H7 (cell line): ENCODE results near the gene PRRC2B. TPM values are rescaled to one million over a fixed set of nuclear protein-coding genes. Genes with fewer than 3 reads are reported as not detected.
"Not testable (repeated sequence)": the region's sequence is repeated elsewhere in the genome, so short reads cannot be mapped to it uniquely, and the experiment has no call there.

Experiments
- DNase-seq: peaks from one replicate; pipeline ENCODE4 v3.0.0; 2012
- H3K27me3 ChIP-seq: 2 replicates; pipeline ENCODE4 v1.6.0; 2011; ENCODE audit warnings: mild to moderate bottlenecking, low read length; ENCODE audit not compliant: control insufficient read depth, insufficient read depth
- H3K36me3 ChIP-seq: replicated peaks from 2 replicates; pipeline ENCODE4 v1.5.1; 2011; ENCODE audit warnings: low read length; ENCODE audit not compliant: control insufficient read depth, insufficient read depth
- H3K4me3 ChIP-seq: 2 replicates; pipeline ENCODE4 v1.5.1; 2011; ENCODE audit warnings: low read depth, mild to moderate bottlenecking, control low read depth, low read length, moderate library complexity; ENCODE audit not compliant: insufficient read depth
- total RNA-seq: library from RNA; depleted of rRNA; stranded (reverse); fragments of >200 nt; shearing (Covaris generic); gene quantifications from 2 replicates; pipeline ENCODE4 v1.2.3, GENCODE V29; 2014

PRRC2B gene
- total RNA-seq, 1 experiment from 2014 or later = 77.4 TPM

DNA sequence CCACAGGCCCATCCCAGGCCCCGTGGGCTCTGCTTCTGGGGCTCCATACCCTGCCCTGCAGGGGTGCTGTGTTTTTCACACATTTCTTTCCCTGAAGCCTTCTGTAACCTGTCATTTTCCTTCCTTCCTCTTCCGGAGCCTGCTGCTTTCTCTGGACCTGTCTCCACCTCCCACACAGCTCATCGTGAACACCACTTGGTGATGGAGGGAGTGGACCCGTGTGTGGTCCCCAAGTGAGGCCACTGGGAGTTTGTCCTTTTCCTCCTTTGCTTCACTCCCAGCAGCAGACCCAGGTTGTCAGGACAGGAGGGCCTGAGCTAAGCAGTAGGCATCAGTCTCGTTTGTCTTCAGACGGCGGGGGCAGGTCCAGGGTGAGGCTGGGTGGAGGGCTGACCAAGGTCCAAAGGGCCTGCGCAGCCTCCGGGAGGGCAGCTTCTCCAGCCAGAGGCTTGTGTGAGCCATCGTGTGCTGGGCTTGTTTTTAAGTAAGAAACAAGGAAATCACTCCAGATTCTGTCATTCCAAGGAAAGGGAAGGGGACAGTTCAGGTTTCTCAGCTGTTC, 103.0 kb downstream of the PRRC2B start:
- Histone ChIP-seq H3K4me3 (no peak overlapping the region), H3K36me3 (peaks cover 66% of the 10 kb centered on the region), H3K27me3 (no peaks in the 10 kb centered on the region)
- no peak for DNase-seq

DNA sequence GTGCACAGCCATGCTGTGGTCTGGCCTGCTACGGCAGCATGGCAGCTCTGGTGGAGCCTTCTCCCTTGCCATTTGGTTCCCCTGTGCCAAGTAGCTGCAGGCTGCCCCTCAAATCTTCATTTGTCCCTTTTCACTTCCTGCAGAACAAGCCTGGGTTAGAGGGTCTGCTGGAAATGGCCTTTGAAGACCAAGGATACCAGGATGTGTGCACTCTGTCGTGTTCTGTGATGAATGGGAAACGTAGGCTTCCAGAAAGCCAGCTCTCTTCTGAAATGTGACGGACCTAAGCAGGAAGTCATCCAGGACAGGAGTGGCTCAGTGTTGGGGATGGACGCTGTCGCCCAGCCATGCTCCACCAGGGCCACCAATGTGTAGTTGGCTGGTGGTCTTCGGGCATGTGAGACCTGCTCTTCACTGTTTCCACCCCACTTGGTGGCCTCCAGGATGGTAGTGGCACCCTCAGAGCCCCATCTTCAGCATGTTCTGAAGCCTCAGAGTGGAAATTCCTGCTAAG, 105.4 kb downstream of the PRRC2B start:
- no peak overlapping the region for H3K4me3 ChIP-seq
- H3K27me3 ChIP-seq = peaks cover 5% of the 10 kb centered on the region; the same call in 1 of the 2 replicates
- no peak for DNase-seq
- peaks cover 47% of the 10 kb centered on the region for H3K36me3 ChIP-seq

DNA sequence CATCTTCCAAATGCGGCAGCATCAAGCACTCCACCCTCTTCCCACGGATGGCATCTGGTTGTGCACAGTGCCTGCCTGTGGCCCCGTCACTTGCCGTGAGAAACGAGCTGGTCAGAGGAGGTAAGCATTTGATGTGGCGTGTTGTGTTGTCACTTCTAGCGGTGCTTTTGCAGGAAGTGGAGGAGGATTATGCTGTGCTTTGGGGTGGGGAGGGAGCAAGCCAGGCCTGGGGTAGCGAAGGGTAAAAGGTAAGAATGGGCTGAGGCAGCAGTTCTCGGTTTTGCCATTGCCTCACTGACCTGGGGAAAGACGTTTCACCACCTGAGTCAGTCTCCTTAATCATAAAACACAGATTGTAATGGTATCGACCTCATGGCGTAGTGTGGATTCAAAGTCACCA, 106.5 kb downstream of the PRRC2B start:
- Histone ChIP-seq H3K36me3 (peaks cover 38% of the 10 kb centered on the region), H3K4me3 (no peak overlapping the region), H3K27me3 (peaks cover 5% of the 10 kb centered on the region; the same call in 1 of the 2 replicates)
- no peak for DNase-seq

DNA sequence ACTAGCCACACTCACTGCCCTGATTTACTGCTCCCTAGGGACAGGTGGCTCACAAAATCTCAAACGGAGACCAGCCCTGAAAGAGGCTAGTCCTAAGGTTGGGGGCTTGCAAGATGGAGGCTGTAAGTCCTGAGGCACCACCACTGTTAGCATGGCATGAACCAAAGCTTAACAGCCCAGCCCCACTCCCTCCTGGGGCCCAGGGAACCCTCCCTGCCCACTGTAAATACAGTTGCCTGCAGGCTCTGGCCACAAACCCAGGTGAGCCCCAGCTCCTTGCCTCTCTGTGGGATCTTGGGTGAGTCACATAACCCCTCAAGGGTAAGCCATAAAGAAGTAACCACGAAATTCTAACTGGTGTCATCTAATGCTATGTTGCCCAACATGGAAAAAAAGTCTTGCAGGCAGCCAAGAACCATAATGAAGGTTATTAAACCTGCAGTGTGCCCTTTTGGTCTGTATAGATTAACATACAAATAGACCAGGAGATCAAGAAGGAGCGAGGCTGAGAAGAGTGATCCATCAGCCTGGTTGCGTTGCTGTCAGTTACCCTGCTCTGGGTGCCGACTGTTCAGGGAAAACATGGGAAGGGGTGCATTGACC, 107.2 kb downstream of the PRRC2B start:
- peaks cover 31% of the 10 kb centered on the region for H3K36me3 ChIP-seq
- no peak for DNase-seq
- no peak overlapping the region for H3K4me3 ChIP-seq
- H3K27me3 ChIP-seq = peaks cover 5% of the 10 kb centered on the region; the same call in 1 of the 2 replicates

- H3K36me3 ChIP-seq = peaks cover 13% of the 10 kb centered on the region
- peaks cover 5% of the 10 kb centered on the region; the same call in 1 of the 2 replicates for H3K27me3 ChIP-seq
- DNase-seq = peak; percentile 99
- H3K4me3 ChIP-seq = peak within 1 kb of the TSS; percentile 84
These were observed 109.1 kb downstream of the PRRC2B start, which contains the start of gene POMT1 for GRCh38 chr9:131502781-131503625. TSS of gene POMT1 (plus strand) at chr9:131502918. CDS start at chr9:131504219, 1,301 bp downstream.

GRCh38 chr9:131503626-131504465, 110.0 kb downstream of the PRRC2B start:
- peak; percentile 73 for DNase-seq
- H3K27me3 ChIP-seq = peaks cover 5% of the 10 kb centered on the region; the same call in 1 of the 2 replicates
- peaks cover 9% of the 10 kb centered on the region for H3K36me3 ChIP-seq
- peak overlapping the region; percentile 84 for H3K4me3 ChIP-seq

DNA sequence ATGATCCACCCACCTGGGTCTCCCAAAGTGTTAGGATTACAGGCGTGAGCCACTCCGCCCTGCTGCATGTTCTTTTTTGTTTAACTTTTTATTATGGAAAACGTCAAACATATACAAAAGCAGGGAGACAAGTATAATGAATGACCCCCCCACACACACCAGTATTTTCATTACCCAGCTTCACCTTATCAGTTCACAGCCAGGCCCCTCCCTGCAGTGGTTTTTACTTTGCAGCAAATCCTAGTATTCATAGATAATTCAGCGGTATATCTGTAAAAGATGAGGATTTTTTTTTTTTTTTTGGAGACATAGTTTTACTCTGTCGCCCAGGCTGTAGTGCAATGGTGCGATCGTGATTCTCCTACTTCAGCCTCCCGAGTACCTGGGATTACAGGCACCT, 111.1 kb downstream of the PRRC2B start:
- Histone ChIP-seq H3K4me3 (no peak overlapping the region), H3K36me3 (peaks cover 3% of the 10 kb centered on the region), H3K27me3 (peaks cover 5% of the 10 kb centered on the region; the same call in 1 of the 2 replicates)
- DNase-seq = no peak

GRCh38 chr9:131511416-131511815, 117.5 kb downstream of the PRRC2B start:
- H3K27me3 ChIP-seq = no peaks in the 10 kb centered on the region
- H3K36me3 ChIP-seq = peaks cover 26% of the 10 kb centered on the region
- DNase-seq = no peak
- no peak overlapping the region for H3K4me3 ChIP-seq

DNA sequence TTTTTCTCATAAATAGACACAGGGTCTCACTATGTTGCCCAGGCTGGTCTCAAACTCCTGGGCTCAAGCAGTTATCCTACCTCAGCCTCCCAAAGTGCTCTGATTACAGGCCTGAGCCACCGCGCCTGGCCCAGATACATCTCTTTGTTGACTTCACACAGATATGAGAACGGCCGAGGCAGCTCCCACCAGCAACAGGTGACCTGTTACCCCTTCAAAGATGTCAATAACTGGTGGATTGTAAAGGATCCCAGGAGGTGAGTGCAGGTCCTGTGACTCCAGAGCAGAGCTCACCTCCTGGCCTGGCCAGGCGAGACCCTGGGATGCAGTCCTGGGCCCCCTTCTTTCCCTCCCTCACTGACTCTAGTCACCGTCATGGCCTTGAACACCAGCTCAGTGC, 118.0 kb downstream of the PRRC2B start:
- Histone ChIP-seq H3K27me3 (no peaks in the 10 kb centered on the region), H3K36me3 (peaks cover 30% of the 10 kb centered on the region), H3K4me3 (no peak overlapping the region)
- no peak for DNase-seq

- Histone ChIP-seq H3K36me3 (peaks cover 32% of the 10 kb centered on the region), H3K27me3 (no peaks in the 10 kb centered on the region), H3K4me3 (no peak overlapping the region)
- no peak for DNase-seq
These were observed 119.3 kb downstream of the PRRC2B start for GRCh38 chr9:131513177-131513576.

GRCh38 chr9:131515559-131516031, 121.7 kb downstream of the PRRC2B start:
- H3K36me3 ChIP-seq = peaks cover 50% of the 10 kb centered on the region
- not testable (repeated sequence) for H3K4me3 ChIP-seq, DNase-seq, H3K27me3 ChIP-seq

- peaks cover 48% of the 10 kb centered on the region for H3K36me3 ChIP-seq
- no peak for DNase-seq
- H3K27me3 ChIP-seq = no peaks in the 10 kb centered on the region
- H3K4me3 ChIP-seq = no peak overlapping the region
These were observed 122.2 kb downstream of the PRRC2B start for GRCh38 chr9:131516100-131516499.

DNA sequence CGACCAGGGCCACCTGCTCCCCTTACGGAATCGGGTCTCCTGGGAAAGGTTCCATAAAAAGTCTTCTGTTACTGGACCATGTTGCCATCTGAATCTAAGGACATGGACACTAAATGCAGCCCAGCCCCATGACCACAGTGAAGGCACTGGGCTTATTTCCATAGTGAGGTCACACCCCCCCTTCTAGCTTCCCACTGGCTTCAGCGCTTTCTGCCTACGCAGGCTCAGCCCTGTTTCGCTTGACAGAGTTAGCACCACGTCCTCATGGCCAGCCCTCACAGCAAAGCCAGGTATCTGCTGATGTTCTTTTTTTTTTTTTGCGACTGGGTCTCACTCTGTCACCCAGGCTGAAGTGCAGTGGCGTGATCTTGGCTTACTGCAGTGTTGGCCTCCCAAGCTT, 123.0 kb downstream of the PRRC2B start:
- Histone ChIP-seq H3K4me3 (no peak overlapping the region), H3K27me3 (no peaks in the 10 kb centered on the region), H3K36me3 (peaks cover 50% of the 10 kb centered on the region)
- DNase-seq = no peak

- Histone ChIP-seq H3K27me3 (no peaks in the 10 kb centered on the region), H3K36me3 (peaks cover 46% of the 10 kb centered on the region), H3K4me3 (no peak overlapping the region)
- no peak for DNase-seq
These were observed 123.9 kb downstream of the PRRC2B start for GRCh38 chr9:131517761-131518190.
